HFFc6 (cell line): ENCODE results near the gene GALR2. TPM values are rescaled to one million over a fixed set of nuclear protein-coding genes. Genes with fewer than 3 reads are reported as not detected.

ENCODE experiments used
- DNase-seq: peaks from one replicate; pipeline ENCODE4 v3.0.0-alpha.2; 2018
- H3K27ac Mint-ChIP-seq: 2 replicates; pipeline ENCODE4 v1.8.0; 2020; ENCODE audit warnings: mild to moderate bottlenecking, mixed read lengths
- H3K27me3 Mint-ChIP-seq: 2 replicates; pipeline ENCODE4 v1.8.0; 2021; ENCODE audit warnings: mild to moderate bottlenecking, moderate library complexity, mixed read lengths; ENCODE audit not compliant: insufficient read depth
- H3K36me3 Mint-ChIP-seq: 2 replicates; pipeline ENCODE4 v1.8.0; 2021; ENCODE audit warnings: low read depth, mixed read lengths
- H3K4me1 Mint-ChIP-seq: 2 replicates; pipeline ENCODE4 v1.8.0; 2020; ENCODE audit warnings: low read depth, mixed read lengths
- H3K4me3 Mint-ChIP-seq: 2 replicates; pipeline ENCODE4 v1.8.0; 2020; ENCODE audit warnings: mild to moderate bottlenecking, moderate library complexity, mixed read lengths
- H3K9me3 Mint-ChIP-seq: 2 replicates; pipeline ENCODE4 v1.8.0; 2020; ENCODE audit warnings: mild to moderate bottlenecking, mixed read lengths
- total RNA-seq, 6 experiments: library from RNA; stranded (reverse); fragmentation: NEBNext Ultra II Directional; extraction: Animal tissue kit (Norgen Biotek cat#: 25700); gene quantifications; 2 replicates in 1 of 6; 3 replicates in 5 of 6; pipeline ENCODE4 v1.2.3, GENCODE V29; 2021
- TF ChIP-seq, protein P1 (sequence below): fragments of 200-600 bp; sonication (generic); IDR thresholded peaks from 2 replicates; pipeline ENCODE4 v1.5.0; 2021; ENCODE audit warnings: antibody characterized with exemption, mild to moderate bottlenecking

Gene GALR2
- total RNA-seq, 6 experiments from 2014 or later: 0.14 to 0.33 (median 0.15) TPM; not detected in 1

DNA sequence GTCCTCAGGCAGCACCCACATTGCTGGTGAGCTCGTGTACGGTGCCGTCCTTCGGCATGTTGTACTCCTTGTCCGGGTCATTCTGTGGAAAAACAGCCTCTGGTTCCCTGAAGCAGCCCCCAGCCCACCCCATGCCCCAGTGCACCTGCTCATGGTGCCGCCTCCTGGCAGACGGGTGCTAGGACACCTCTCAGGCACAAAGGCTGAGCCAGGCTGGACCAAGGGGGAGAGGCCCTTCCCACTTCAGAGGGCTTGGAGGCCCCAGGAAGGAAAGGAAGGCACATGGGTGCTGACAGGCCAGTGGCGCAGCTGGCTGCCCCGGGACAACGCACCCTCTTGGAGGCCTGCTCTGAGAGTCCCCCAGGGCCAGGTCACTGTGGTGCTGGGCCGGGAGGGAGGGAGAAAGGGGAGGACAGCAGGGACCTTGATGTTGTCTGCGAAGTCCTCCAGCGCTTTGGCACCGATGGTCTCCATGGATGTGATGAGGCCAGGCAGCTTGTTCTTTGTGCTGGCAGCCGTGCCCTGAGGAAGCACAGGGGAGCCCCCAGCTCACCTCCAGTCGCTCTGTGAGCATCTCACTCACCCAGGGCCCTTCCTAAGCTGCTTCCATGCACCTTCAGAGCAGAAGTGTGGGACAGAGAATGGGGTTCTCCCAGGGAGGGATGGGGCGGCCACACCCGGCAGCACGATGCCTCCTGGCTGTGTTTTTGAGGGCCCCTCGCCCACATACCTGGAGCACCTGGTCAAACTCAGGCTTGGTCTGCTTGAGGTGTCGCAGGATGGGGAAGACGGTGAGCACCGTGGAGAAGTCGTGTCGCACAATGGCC is 13.7 kb downstream of the GALR2 start:
- Mint-ChIP-seq H3K9me3 (no peaks in the 10 kb centered on the region), H3K27ac (no peak overlapping the region), H3K36me3 (peaks cover 6% of the 10 kb centered on the region; the same call in 1 of the 2 replicates), H3K4me3 (no peak overlapping the region), H3K4me1 (no peaks in the 10 kb centered on the region), H3K27me3 (peaks cover 3% of the 10 kb centered on the region)
- no peak for DNase-seq
- TF ChIP-seq, protein P1, sequence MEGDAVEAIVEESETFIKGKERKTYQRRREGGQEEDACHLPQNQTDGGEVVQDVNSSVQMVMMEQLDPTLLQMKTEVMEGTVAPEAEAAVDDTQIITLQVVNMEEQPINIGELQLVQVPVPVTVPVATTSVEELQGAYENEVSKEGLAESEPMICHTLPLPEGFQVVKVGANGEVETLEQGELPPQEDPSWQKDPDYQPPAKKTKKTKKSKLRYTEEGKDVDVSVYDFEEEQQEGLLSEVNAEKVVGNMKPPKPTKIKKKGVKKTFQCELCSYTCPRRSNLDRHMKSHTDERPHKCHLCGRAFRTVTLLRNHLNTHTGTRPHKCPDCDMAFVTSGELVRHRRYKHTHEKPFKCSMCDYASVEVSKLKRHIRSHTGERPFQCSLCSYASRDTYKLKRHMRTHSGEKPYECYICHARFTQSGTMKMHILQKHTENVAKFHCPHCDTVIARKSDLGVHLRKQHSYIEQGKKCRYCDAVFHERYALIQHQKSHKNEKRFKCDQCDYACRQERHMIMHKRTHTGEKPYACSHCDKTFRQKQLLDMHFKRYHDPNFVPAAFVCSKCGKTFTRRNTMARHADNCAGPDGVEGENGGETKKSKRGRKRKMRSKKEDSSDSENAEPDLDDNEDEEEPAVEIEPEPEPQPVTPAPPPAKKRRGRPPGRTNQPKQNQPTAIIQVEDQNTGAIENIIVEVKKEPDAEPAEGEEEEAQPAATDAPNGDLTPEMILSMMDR: 0 out of 2 replicates have a peak, but pooled peaks have one; percentile 10

DNA sequence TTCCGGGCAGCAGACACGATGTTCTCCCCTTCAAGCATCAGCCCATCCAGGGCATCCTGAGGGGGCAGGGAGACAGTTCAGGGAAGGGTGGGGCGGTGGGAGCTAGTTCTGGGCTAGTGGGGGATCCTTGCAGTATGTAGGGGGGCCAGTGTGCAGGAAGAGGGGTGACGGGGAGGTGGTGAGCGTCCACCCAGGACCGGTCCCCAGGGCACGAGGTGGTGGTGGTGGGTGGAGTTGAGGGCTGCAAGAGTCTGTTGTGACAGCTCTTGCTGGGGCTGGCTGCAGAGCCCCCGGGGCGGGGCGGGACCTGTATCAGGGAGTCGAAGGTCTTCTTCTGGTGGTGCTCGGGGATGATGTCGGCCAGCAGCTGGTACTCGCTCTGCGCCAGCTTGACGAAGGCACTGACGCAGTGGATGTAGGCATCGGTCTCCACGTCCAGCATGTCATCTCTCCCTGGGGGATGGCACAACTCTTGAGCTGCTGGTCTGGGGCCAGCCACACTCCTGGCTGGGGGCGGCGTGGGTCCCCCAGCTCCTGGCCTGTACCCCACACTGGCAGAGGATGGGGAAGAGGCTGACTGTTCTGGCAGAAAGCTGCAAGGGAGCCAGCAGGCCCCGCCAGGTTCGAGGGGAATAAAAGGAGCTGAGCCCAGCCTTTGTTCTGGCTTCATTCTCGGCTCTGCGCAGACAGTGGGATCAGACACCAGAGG is 14.4 kb downstream of the GALR2 start:
- Mint-ChIP-seq H3K9me3 (no peaks in the 10 kb centered on the region), H3K4me3 (no peak overlapping the region), H3K4me1 (no peaks in the 10 kb centered on the region), H3K27ac (no peak overlapping the region), H3K36me3 (peaks cover 6% of the 10 kb centered on the region), H3K27me3 (peaks cover 3% of the 10 kb centered on the region)
- no peak for DNase-seq
- TF ChIP-seq, protein P1: no peak

DNA sequence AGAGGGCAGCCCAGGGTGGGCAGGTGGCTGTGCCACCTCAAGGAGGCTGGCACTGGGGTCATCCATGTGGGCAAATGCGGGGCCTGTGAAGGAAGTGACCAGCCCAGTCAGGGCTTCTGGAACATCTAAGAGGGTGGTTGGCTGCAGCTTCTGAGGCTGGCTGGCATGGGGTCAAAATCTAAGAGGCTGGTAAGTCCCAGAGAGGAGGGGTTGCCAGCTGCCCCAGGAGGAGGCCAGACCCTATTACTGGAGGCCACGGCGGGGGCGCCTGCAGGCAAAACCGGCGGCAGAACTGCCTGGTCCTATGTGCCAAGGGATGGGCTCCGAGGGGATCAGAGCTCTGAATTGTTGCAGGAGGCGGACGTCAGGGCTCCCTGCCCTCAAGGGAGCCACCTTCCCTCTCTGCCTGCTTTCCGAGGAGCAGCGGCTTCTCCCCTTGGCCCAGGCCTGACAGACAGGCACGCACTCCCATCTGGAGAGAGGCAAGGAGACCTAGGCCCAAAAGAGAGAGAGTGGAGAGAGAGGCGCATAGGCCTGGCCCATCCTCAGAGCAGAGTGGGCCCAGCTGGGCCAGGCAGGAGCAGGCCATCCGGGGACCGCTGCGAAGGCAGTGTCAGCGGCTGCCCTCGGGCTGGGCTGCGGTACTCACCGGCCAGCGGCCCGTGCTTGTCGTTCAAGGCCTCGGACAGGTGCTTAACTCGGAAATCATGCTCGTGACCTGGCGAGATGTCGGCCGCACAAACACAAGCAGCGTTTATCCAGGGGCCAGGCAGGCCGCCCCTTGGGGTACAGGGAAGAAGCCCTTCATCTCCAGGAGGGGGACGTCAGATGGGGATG is 15.3 kb downstream of the GALR2 start:
- no peak for DNase-seq
- H3K9me3 Mint-ChIP-seq: no peaks in the 10 kb centered on the region
- peaks cover 8% of the 10 kb centered on the region for H3K4me1 Mint-ChIP-seq
- H3K36me3 Mint-ChIP-seq: peaks cover 6% of the 10 kb centered on the region
- no peak overlapping the region for H3K4me3 Mint-ChIP-seq
- peaks cover 2% of the 10 kb centered on the region; the same call in 1 of the 2 replicates for H3K27me3 Mint-ChIP-seq
- TF ChIP-seq, protein P1: no peak
- no peak overlapping the region for H3K27ac Mint-ChIP-seq

DNA sequence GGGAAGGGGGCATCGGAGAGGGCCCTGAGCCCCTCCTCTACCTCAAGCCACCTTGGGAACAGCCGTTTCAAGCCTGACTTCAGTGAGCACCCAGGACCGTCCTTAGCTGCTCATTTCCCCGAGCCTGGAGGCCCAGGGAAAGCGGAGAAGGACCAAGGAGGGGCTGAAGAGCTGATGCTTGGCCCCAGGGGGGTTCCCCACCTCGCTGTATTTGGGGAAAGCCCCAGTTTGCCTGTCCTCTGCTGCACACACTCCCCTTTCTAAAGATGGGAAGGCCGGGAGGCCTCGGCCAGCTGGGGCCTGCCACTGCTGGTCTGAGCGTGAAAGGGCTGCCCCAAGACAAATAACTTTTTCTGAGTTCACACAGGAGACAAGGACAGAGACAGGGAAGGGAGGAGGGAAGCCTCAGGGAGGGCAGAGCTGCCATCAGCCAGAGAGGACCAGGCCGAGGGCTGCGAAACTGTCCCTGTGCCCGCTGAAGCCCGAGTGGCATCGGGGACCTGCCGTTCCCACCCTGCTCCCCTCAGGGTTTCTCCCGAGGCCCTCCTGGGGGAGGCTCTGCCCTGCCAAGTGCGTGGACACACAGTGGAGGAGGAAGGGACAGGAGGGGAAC is 16.0 kb downstream of the GALR2 start:
- Mint-ChIP-seq H3K4me1 (peaks cover 12% of the 10 kb centered on the region), H3K36me3 (peaks cover 7% of the 10 kb centered on the region), H3K4me3 (no peak overlapping the region), H3K27me3 (peaks cover 2% of the 10 kb centered on the region; the same call in 1 of the 2 replicates), H3K9me3 (no peaks in the 10 kb centered on the region), H3K27ac (no peak overlapping the region)
- no peak for DNase-seq
- TF ChIP-seq, protein P1: no peak
